ENCODE measurements around the gene RACGAP1.

The RACGAP1 gene

DNA sequence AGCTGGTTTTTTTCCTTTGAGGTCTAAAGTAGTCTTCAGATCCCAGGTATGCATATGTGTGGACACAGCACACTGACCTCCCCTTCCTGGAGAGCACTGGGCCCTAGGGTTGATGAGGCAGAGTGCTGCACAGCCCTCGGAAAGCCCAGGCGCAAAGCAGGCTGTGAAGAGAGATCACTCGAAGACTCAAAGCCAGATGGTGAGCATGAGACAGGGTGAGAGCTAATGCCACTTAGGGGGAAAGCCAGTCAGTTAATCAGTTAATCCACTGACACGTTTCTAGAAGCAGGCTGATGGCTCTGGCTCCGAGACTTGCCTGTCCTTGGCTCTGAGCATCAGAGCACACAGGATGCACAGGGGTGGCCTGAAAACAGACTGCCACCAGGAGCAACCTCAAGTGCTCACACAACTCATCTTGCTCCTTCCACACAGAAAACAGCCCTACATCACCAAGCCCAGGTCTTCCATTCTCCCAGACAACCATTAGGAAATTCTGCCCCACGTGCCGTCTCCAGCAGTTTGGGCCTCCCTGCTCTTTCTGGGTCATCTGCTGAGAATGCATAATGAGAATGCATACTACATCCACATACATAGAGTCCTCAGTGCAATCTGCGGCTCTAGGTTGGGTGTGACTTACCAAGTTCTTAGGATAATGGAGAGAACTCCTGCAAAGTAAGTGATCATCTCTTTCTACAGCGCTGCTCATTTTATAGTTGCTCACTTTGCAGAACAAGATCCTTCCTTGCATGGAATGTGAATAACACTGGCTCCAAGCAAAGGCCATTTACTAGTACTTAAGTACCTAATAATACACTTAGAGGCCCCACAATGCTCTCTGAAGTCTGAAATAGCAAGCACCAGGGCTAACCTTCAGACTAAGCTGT, 40.6 kb downstream of the RACGAP1 start:
- no peak for DNase-seq

GRCh38 chr12:49983892-49984291, 41.4 kb downstream of the RACGAP1 start:
- DNase-seq, result no peak

- no peak for DNase-seq
These were observed 42.8 kb downstream of the RACGAP1 start for GRCh38 chr12:49982246-49983087.

- DNase-seq, result no peak
These were observed 44.6 kb downstream of the RACGAP1 start for GRCh38 chr12:49980501-49981349.

DNA sequence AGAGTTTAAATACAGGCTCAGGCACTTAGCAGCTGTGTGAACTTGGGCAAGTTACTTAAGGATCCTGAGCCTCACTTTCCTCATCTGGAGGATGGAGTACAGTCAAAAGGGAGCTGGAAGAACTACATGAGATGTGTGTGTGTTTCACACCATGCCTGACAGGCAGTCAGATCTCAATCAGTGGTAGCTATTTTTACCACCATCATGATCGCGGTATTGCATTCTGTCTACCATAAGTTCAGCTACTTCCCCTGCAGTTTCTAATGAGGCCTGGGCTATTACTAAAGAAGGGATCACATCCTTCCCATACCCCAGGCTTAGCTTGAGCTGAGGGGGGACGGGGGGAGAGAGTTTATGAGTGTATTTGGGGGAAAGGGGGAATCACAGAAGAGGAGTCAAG, 45.5 kb downstream of the RACGAP1 start:
- DNase-seq, result no peak

DNA sequence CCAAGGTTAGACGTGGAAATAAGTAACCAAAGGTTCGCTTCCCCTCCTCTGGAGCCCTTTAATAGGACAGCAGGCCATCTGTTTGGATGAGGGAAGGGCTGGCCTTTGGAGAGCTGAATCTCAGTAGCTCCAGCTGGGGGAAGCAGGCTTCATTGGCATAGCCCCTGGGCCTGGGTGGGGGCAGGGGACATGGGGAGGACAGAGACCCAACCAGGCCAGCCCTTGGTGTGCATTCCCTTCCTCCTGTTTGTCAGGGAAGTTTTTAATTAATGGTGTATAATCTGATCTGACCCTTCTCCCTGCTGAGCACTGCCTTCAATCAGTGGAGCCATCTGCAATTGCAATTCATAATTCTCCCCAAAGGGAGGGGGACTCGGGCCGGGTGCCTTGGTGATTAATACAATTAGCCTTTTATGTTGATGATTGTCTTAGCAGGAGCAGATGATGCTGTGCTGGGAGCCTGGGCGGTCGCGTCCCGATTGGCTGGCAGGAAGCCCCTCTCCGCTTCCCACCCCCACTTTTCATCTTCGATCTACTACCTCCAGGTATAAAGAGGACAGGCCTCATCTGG, 46.2 kb downstream of the RACGAP1 start:
- no peak for DNase-seq

GRCh38 chr12:49978125-49978524, 47.2 kb downstream of the RACGAP1 start:
- no peak for DNase-seq

- no peak for DNase-seq
These were observed 48.7 kb downstream of the RACGAP1 start for GRCh38 chr12:49976557-49976956.

DNA sequence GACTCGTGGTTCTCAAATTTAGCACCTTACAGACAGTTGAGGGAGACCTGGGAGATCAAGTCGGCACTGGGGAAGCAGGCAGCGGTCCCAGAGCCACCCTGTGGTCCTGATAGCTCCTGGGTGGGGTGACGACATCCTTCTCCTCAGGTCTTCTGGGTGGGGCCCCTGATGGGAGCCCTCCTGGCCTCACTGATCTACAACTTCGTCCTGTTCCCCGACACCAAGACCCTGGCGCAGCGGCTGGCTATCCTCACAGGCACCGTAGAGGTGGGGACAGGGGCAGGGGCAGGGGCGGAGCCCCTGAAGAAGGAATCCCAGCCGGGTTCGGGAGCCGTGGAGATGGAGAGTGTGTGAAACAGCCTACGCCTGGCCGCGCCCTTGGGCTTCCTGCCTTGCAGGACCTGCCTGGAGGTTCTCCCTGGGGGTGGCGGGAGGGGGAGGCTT, 50.0 kb downstream of the RACGAP1 start:
- DNase-seq, result no peak

- no peak for DNase-seq
These were observed 50.5 kb downstream of the RACGAP1 start for GRCh38 chr12:49974677-49975317.

GRCh38 chr12:49974231-49974675, 51.0 kb downstream of the RACGAP1 start:
- DNase-seq, result no peak

GRCh38 chr12:49973361-49973830, 51.9 kb downstream of the RACGAP1 start:
- DNase-seq, result no peak

DNA sequence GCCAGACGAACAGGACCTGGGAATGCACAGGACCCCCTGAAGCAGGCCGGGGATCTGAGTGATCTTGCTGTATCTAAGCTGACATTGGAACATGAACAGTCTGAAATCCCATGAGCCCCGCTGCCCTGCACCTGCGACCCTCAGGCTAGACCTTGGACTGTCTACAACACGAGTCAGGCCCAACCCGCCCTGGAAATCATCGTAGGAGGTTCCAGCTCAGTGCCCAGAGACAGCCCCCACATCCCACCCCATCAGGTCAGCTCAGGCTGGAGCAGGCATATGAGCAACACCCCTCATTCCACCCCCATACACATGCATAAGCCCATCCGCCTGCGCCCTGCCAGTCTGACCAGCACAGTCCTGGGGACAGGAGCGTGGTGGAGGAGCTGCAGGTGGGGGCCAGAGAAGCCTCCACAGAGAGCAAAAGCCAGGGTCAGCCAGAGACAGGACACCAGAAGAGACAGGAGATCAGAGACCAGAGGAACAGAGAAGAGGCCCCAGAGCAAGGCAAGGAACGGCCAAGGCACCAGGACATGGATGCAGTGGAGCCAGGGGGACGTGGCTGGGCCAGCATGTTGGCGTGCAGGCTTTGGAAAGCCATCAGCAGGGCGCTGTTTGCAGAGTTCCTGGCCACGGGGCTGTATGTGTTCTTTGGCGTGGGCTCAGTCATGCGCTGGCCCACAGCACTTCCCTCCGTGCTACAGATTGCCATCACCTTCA, 52.5 kb downstream of the RACGAP1 start, which contains the start of gene AQP6:
Gene AQP6, plus strand, starts transcription at position 307 of the 720 bp plus-strand sequence. Its CDS starts 227 bp downstream, at position 534.
- DNase-seq, result no peak

- no peak for DNase-seq
These were observed 53.2 kb downstream of the RACGAP1 start for GRCh38 chr12:49972129-49972528.

GRCh38 chr12:49971141-49971540, 54.2 kb downstream of the RACGAP1 start:
- DNase-seq, result no peak

DNA sequence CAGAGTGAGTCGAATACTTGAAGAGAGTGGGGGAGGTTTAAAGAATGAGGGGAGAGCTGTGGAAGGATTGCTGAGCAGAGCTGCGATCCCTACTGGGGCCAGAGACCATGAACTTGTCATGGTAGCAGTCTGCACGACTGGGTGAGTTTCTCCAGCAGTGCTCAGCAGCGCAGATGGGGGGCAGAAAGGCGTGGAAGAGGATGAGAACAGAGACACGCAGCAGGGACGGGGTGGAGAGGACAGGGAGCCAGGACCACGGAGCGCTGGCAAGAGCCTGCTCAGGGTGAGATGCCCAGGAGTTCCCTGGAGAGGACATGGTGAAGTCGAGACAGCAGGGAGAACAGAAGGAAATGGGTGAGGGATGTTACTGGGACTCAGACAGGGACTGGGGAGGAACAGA, 54.6 kb downstream of the RACGAP1 start:
- no peak for DNase-seq

DNA sequence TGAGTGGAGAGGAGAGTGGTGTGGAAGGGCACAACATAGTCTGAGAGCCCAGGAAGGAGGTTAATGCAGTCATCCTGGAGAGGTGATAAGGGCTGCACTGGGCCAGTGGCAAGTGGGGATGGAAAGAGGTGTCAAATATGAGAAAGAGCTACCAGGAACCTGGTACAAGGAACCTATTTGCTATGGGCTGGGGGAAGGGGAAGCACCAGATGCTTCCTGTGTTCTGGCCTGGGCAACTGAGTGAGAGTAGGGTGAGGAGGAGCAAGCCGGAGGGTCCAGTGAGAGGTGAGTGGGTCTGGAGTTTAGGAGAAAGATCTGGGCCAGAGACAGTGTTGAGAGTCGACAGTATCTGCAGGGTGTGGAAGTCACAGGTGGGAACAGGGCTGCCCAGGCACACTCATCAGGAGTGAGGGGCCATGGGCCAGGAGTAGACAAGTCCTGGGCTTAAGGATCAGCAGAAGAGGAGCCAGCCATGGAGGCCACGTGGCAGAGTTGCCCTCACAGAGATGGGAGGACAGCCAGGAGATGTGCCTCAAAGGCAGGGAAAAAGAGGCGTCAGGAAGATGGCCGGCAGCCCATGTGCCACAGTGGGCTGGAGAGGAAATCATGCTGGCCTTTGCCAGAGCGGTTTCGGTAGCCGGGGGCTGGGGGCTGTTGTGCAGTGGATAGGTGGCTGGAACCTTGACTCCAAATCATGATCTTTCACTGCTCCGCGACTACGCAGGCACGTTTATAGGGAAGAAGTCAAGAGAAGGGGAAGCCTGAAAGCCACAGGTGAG, 55.5 kb downstream of the RACGAP1 start:
- no peak for DNase-seq

DNA sequence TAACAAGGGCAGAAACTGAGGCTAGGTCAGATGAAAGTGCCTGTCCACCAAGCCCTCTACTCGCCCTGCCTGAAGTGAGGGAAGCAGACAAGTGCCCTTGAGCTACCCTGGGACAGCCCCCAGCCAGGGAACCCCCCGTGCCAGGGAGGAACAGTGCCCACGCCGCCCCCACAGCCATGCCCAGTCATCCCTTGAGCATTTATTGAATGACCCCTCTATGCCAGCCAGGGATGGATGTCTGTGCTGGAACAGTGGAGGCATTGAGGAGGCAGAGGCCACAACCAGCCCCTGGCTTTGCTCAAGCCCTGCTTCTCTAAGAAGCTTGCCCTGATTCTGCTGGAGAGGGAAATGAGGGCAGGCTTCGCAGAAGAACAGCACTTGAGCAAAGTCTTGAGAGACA, 56.3 kb downstream of the RACGAP1 start:
- no peak for DNase-seq

GRCh38 chr12:49968471-49968870, 56.8 kb downstream of the RACGAP1 start:
- DNase-seq, result no peak

GRCh38 chr12:49967777-49968250, 57.5 kb downstream of the RACGAP1 start:
- no peak for DNase-seq
